Measurements from ENCODE around the gene ZSCAN29.
A peak's percentile ranks its signal among the peaks of the same experiment; 100 is the strongest.

The ZSCAN29 gene

GRCh38 chr15:43346305-43346704, 24.5 kb downstream of the ZSCAN29 start:
- no peak for DNase-seq

GRCh38 chr15:43330780-43331087, 40.1 kb downstream of the ZSCAN29 start:
- DNase-seq = no peak

DNA sequence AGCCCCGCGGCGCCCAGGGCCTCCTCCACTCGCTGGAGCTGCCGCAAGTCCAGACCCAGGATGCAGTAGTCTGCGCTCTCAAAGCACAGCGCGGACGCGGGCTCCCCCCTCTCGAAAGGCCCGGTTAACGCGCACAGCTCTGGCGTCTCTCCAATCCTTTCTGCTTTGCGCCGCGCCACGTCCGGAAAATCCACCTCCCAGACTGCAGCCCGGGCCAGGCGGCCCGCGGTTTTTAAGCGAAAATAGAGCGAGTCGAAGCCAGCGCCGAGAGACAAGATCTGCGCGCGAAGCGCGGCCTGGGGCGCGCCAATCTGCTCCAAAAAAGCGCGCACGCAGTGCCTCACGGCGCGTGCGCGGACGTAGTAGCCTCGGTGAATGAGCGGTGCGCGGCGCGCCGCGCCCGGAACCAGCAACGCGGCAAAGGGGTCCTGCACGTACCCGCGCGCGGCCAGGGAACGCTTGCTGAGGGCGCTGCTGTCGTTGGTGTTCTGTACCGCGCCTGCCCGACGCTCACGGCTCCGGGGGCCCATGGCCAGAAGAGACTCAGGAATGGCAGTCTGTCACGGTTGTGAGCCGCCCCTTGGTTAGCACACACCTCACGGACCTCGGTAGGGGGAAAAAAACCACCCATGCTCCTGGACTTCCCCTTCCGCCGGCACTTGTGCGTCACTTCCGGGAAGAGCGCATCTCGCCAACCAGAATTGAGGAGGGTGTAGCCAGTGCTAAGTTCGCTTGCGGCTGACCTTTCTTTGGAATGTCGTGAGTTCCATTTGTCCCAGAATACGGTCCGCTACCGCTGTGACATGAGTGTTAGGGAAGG, 40.7 kb downstream of the ZSCAN29 start, which contains the start of gene LCMT2:
TSS of gene LCMT2 (minus strand) at position 614 of the 820 bp plus-strand sequence. CDS start at position 530, 84 bp downstream.
- peak; percentile 97 for DNase-seq

GRCh38 chr15:43329217-43329959, 41.5 kb downstream of the ZSCAN29 start:
- peak; percentile 40 for DNase-seq

- peak; percentile 32 for DNase-seq
Measured at GRCh38 chr15:43325039-43325684, 45.7 kb downstream of the ZSCAN29 start.

DNA sequence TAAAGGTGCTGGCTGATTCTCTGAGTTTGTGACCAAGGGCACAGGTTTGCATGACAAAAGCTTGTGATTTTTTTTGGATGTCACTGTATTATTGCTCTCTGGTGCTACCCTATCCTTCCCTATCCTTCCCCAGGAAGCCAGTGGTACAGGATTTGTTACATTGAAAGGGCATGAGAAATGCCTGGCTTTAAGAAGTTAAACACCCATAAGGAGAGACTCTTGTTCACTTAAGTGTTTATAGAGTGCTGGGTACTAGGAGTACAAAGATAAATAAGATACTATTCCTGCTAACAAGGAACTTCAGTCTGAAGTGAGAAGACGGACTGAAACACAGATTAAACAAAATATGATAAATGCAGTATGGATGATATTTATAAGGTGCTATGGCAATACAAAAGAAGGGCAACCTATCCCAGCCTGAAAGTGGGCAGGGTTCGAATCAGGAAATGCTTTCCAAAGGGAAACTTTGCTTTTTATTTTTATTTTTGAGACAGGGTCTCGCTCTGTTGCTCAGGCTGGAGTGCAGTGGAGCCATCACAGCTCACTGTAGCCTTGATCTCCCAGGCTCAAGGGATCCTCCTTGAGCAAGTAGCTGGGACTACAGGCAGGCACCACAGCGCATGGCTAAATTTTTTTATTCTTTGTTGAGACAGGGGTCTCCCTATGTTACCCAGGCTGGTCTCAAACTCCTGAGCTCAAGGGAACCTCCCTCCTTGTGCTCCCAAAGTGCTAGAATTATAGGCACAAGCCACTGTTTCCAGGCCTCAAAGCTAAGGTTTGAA, 51.7 kb downstream of the ZSCAN29 start:
- no peak for DNase-seq

- DNase-seq = no peak
Measured at GRCh38 chr15:43317566-43318184, 53.2 kb downstream of the ZSCAN29 start.

GRCh38 chr15:43316971-43317346, 53.9 kb downstream of the ZSCAN29 start:
- no peak for DNase-seq

- peak; percentile 23 for DNase-seq
Measured at GRCh38 chr15:43316016-43316970, 54.5 kb downstream of the ZSCAN29 start.

DNA sequence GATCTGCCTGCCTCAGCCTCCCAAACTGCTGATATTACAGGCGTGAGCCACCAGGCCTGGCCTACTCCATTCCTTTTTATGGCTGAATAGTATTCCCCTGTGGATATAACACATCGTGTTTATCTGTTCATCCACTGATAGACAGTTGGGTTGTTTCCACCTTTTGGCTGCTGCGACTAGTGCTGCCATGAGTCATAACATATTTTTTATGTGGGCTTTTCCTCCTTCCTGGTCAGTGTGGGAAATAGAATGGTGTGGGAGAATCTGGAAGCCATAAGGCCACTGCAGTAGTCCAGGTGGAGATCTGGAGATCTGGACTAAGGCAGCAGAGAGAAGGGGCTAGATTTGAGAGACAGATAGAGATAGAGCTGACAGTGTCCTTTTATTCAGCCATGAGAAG, 56.7 kb downstream of the ZSCAN29 start:
- no peak for DNase-seq

DNA sequence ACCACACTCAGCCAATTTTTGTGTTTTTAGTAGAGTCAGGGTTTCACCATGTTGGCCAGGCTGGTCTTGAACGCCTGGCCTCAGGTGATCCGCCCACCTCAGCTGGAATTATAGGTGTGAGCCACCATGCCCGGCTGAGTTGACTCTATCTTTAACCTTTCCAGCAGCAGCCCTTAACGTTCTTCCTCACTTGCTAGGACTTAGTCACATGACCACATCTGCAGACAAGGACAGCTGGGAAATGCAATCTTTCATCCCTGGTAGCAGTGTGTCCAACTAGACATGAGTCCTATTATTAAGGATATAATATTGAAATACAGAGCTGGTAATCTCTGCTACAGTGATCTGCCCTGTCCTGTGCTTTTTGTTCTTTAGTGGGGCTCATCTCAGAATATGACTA, 58.5 kb downstream of the ZSCAN29 start:
- DNase-seq = no peak

Data from NCI-H82 (cell line).